Calu3 (cell line): ENCODE measurements around the gene CELF5. TPM values are rescaled to one million over a fixed set of nuclear protein-coding genes. Genes with fewer than 3 reads are reported as not detected.
"Not testable (repeated sequence)": the region's sequence is repeated elsewhere in the genome, so short reads cannot be mapped to it uniquely, and the experiment has no call there.

Source experiments
- BruUV-seq: library from RNA; stranded (reverse); fragments of 400-500 nt; replicated peaks from 2 replicates; lab custom pipeline; 2021; lab: Mats Ljungman, UMichigan
- CTCF ChIA-PET: fragments of 300-600 bp; sonication (Branson Sonifier 250); formaldehyde crosslinking; loops from one replicate; lab custom pipeline; 2022; ENCODE audit warnings: antibody characterized with exemption; lab: Charles Lee
- DNase-seq: peaks from one replicate; pipeline ENCODE4 v3.0.0; 2022
- H3K27ac Mint-ChIP-seq: one replicate; pipeline ENCODE4 v1.8.0; 2022; ENCODE audit warnings: mixed read lengths; ENCODE audit not compliant: unreplicated experiment
- H3K27me3 Mint-ChIP-seq: one replicate; pipeline ENCODE4 v1.8.0; 2022; ENCODE audit warnings: mixed read lengths; ENCODE audit not compliant: unreplicated experiment
- H3K36me3 Mint-ChIP-seq: one replicate; pipeline ENCODE4 v1.8.0; 2022; ENCODE audit warnings: mild to moderate bottlenecking, moderate library complexity, mixed read lengths; ENCODE audit not compliant: insufficient read depth, unreplicated experiment
- H3K4me1 Mint-ChIP-seq: one replicate; pipeline ENCODE4 v1.8.0; 2022; ENCODE audit warnings: mild to moderate bottlenecking, low read depth, mixed read lengths; ENCODE audit not compliant: unreplicated experiment
- H3K4me3 Mint-ChIP-seq: one replicate; pipeline ENCODE4 v1.8.0; 2022; ENCODE audit warnings: mild to moderate bottlenecking, low read depth, moderate library complexity, mixed read lengths; ENCODE audit not compliant: unreplicated experiment
- H3K9me3 Mint-ChIP-seq: one replicate; pipeline ENCODE4 v1.8.0; 2022; ENCODE audit warnings: low read depth, mixed read lengths; ENCODE audit not compliant: unreplicated experiment
- intact Hi-C: fragments of 100-400 bp; cut with micrococcal nuclease; formaldehyde crosslinking; loops from one replicate; pipeline ENCODE4 v1.10.0; 2022; ENCODE audit not compliant: unreplicated experiment
- total RNA-seq: library from RNA; stranded (reverse); gene quantifications from 2 replicates; pipeline ENCODE4 v1.2.3, GENCODE V29; 2022
- TF ChIP-seq, protein P1 (sequence below): fragments of 200-600 bp; IDR thresholded peaks from one replicate; pipeline ENCODE4 v1.8.0; 2022; ENCODE audit warnings: antibody characterized with exemption; ENCODE audit not compliant: unreplicated experiment

The CELF5 gene
- total RNA-seq, 1 experiment from 2014 or later: 0.40 TPM

DNA sequence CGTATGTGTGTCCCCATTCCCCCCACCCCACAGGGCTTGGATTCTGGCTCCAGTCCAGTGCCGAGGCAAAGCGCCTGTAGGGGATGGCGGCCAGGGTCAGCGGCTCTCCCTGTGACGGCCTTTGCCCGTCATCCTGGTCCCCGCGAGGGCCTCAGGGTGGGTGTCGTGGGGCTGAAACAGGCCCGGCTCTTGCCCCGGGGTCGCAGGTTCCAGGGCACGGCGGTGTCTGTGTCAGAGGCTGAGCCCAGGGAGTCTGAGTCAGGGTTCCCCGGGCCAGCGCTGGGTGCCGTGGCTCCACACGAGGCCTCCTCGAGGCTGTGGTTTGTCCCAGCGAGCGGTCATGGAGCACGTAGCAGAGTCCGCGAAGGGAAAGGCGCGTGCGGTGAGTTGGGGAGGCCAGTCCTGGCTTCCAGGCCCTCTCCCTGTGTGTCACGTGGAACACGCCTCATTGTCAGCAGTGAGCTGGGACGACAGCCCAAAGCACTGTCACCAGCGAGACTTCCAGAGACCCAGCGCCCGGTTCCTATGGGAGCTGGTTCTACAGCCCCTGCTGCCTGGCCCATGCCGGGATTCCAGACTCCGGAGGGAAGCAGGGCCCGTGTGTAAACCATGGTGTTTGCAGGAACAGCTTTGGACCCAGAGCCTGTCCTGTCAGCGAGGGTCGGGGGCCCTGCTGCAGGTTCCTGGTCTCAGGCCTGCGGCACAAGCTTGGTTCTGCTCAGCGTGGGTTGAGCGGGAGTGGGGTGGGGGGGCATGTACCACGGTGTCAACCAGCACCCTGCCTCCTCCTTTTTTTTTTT is 25.4 kb upstream of the CELF5 start:
- TF ChIP-seq, protein P1, sequence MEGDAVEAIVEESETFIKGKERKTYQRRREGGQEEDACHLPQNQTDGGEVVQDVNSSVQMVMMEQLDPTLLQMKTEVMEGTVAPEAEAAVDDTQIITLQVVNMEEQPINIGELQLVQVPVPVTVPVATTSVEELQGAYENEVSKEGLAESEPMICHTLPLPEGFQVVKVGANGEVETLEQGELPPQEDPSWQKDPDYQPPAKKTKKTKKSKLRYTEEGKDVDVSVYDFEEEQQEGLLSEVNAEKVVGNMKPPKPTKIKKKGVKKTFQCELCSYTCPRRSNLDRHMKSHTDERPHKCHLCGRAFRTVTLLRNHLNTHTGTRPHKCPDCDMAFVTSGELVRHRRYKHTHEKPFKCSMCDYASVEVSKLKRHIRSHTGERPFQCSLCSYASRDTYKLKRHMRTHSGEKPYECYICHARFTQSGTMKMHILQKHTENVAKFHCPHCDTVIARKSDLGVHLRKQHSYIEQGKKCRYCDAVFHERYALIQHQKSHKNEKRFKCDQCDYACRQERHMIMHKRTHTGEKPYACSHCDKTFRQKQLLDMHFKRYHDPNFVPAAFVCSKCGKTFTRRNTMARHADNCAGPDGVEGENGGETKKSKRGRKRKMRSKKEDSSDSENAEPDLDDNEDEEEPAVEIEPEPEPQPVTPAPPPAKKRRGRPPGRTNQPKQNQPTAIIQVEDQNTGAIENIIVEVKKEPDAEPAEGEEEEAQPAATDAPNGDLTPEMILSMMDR: no peak
- intact Hi-C loops: no loop called here
- CTCF ChIA-PET: no interaction called here
- Mint-ChIP-seq H3K4me3 (no peak overlapping the region), H3K27me3 (no peaks in the 10 kb centered on the region), H3K27ac (no peak overlapping the region), H3K4me1 (no peaks in the 10 kb centered on the region), H3K9me3 (no peaks in the 10 kb centered on the region), H3K36me3 (peaks cover 3% of the 10 kb centered on the region)
- BruUV-seq: no TSS peak
- DNase-seq: no peak

GRCh38 chr19:3201072-3201700 is 23.3 kb upstream of the CELF5 start:
- CTCF ChIA-PET: no interaction called here
- Mint-ChIP-seq H3K9me3 (no peaks in the 10 kb centered on the region), H3K4me1 (no peaks in the 10 kb centered on the region), H3K27me3 (no peaks in the 10 kb centered on the region), H3K4me3 (no peak overlapping the region), H3K27ac (no peak overlapping the region), H3K36me3 (peaks cover 8% of the 10 kb centered on the region)
- BruUV-seq: no TSS peak
- no peak for DNase-seq
- intact Hi-C loops: no loop called here
- TF ChIP-seq, protein P1: no peak

- H3K27ac Mint-ChIP-seq: no peak overlapping the region
- intact Hi-C loops: no loop called here
- no peaks in the 10 kb centered on the region for H3K9me3 Mint-ChIP-seq
- peaks cover 8% of the 10 kb centered on the region for H3K36me3 Mint-ChIP-seq
- no peak for DNase-seq
- CTCF ChIA-PET: no interaction called here
- no peaks in the 10 kb centered on the region for H3K4me1 Mint-ChIP-seq
- H3K4me3 Mint-ChIP-seq: no peak overlapping the region
- no peaks in the 10 kb centered on the region for H3K27me3 Mint-ChIP-seq
- TF ChIP-seq, protein P1: no peak
- BruUV-seq: no TSS peak
Measured at GRCh38 chr19:3201911-3202310, 22.6 kb upstream of the CELF5 start.

DNA sequence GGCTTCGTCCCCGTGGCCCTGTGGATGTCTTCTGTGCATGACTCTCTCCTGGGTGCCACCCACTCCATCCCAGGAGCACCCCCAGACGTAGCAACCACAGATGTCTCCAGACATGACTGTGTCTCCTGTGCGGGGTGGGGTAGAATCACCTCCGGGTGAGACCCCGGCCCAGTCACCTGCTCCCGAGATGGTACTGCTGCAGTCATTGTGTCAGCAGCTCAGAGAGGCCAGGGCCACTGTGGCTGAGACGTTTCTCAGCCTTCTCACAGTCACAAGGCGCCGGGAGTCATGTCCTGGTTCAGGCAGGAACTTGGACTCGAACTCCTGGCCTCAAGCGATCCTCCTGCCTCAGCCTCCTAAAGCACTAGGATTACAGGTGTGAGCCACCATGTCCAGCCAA is 22.1 kb upstream of the CELF5 start:
- Mint-ChIP-seq H3K27ac (no peak overlapping the region), H3K27me3 (no peaks in the 10 kb centered on the region), H3K4me3 (no peak overlapping the region), H3K4me1 (no peaks in the 10 kb centered on the region), H3K36me3 (peaks cover 8% of the 10 kb centered on the region), H3K9me3 (no peaks in the 10 kb centered on the region)
- intact Hi-C loops: no loop called here
- CTCF ChIA-PET: no interaction called here
- TF ChIP-seq, protein P1: no peak
- no peak for DNase-seq
- BruUV-seq: no TSS peak

DNA sequence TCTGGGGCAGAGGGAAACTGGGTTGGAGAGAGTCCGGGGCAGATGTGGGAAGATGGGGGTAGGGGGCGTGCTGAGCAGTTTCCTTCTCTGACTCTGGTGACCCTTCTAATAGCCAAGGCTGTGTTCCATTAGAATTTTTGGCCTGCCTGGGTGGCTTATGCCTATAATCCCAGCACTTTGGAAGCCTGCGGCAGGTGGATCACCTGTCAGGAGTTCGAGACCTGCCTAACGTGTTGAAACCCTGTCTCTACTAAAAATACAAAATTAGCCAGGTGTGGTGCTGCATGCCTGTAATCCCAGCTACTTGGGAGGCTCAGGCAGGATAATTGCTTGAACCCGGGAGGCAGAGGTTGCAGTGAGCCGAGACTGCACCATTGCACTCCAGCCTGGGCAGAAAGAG is 21.6 kb upstream of the CELF5 start:
- H3K9me3 Mint-ChIP-seq, H3K4me3 Mint-ChIP-seq, H3K27ac Mint-ChIP-seq, H3K36me3 Mint-ChIP-seq, CTCF ChIA-PET, BruUV-seq, intact Hi-C loops, H3K4me1 Mint-ChIP-seq, H3K27me3 Mint-ChIP-seq, DNase-seq: not testable (repeated sequence)
